ENCODE data around the gene GARRE1. TPM values are rescaled to one million over a fixed set of nuclear protein-coding genes. Genes with fewer than 3 reads are reported as not detected.
"Not testable (repeated sequence)": the region's sequence is repeated elsewhere in the genome, so short reads cannot be mapped to it uniquely, and the experiment has no call there.

Gene GARRE1
- total and polyA plus RNA-seq, 8 donors, result 7.4 to 18.3 (median 11.2) TPM

- ATAC-seq (peak in 2 of 4 donors; percentile 44 to 46), FAIRE-seq (no peak), DNase-seq (no peak)
- Histone ChIP-seq H3K27ac (no peak overlapping the region), H3K4me3 (no peak overlapping the region), H3K36me3 (no peaks in the 10 kb centered on the region), H3K9me3 (no peaks in the 10 kb centered on the region), H3K4me1 (no peaks in the 10 kb centered on the region), H3K27me3 (no peaks in the 10 kb centered on the region)
- intact Hi-C loops (cut with DNase I), result no loop called here
- no peak for TF ChIP-seq CTCF (IDR thresholded peaks at IDR 0.05)
- WGBS, 2 donors, result 63 to 66% methylated on average over 13 of the region's 13 CpGs
These were observed 9.6 kb upstream of the GARRE1 start for GRCh38 chr19:34244611-34245299.

- Histone ChIP-seq H3K27ac (no peak overlapping the region), H3K9me3 (no peaks in the 10 kb centered on the region), H3K4me1 (no peaks in the 10 kb centered on the region), H3K36me3 (no peaks in the 10 kb centered on the region), H3K4me3 (no peak overlapping the region), H3K27me3 (no peaks in the 10 kb centered on the region)
- TF ChIP-seq CTCF (IDR thresholded peaks at IDR 0.05), result no peak
- intact Hi-C loops (cut with DNase I), result no loop called here
- no peak for DNase-seq
- WGBS, 2 donors, result 80 to 81% methylated on average over 4 of the region's 4 CpGs
- FAIRE-seq, result no peak
- no peak for ATAC-seq
These were observed 8.0 kb upstream of the GARRE1 start for GRCh38 chr19:34246340-34246739.

DNA sequence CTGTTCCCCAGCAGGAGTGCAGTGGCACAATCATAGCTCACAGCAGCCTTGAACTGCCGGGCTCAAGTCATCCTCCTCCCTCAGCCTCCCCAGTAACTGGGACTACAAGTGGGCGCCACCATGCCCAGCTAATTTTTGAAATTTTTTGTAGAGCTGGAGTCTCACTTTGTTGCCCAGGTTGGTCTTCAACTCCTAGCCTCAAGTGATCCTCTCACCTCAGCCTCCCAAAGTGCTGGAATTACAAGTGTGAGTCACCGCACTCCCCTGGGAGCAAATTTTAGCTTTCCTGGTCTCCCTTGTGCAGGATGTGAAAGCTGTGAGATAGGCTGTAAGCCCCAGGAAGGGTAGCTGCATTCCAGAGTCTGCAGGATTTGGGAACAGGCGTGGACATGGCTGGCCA is 5.4 kb upstream of the GARRE1 start:
- no peak overlapping the region for H3K27ac ChIP-seq
- H3K4me3 ChIP-seq, result no peak overlapping the region
- ATAC-seq (no peak), DNase-seq (no peak), FAIRE-seq (no peak)
- 91 to 94% methylated on average over 4 of the region's 4 CpGs for WGBS, 2 donors
- TF ChIP-seq CTCF (IDR thresholded peaks at IDR 0.05), result no peak
- no peaks in the 10 kb centered on the region for H3K27me3 ChIP-seq
- H3K4me1 ChIP-seq, result no peaks in the 10 kb centered on the region
- H3K36me3 ChIP-seq, result no peaks in the 10 kb centered on the region
- intact Hi-C loops (cut with DNase I), result no loop called here
- no peaks in the 10 kb centered on the region for H3K9me3 ChIP-seq

DNA sequence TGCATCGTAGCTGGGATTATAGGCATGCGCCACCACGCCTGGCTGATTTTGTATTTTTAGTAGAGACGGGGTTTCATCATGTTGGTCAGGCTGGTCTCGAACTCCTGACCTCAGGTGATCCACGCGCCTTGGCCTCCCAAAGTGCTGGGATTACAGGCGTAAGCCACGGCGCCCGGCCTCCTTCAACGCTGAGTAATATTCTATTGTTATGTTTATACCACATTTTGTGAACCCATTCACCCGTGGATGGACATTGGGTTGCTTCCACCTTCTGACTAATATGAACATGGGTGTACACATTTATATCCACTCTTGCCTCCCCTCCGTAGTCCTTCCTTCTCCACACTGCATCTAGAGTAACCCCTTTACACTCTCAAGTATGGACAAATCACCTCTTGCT is 1.2 kb upstream of the GARRE1 start:
- H3K9me3 ChIP-seq; ATAC-seq; H3K4me3 ChIP-seq; intact Hi-C loops (cut with DNase I); H3K27ac ChIP-seq; DNase-seq; H3K36me3 ChIP-seq; H3K27me3 ChIP-seq; FAIRE-seq: not testable (repeated sequence)
- peaks cover 6 to 16% (median 14%) of the 10 kb centered on the region in 3 donors for H3K4me1 ChIP-seq
- whole genome bisulfite sequencing, 2 donors, result 95% methylated on average over 14 of the region's 14 CpGs

DNA sequence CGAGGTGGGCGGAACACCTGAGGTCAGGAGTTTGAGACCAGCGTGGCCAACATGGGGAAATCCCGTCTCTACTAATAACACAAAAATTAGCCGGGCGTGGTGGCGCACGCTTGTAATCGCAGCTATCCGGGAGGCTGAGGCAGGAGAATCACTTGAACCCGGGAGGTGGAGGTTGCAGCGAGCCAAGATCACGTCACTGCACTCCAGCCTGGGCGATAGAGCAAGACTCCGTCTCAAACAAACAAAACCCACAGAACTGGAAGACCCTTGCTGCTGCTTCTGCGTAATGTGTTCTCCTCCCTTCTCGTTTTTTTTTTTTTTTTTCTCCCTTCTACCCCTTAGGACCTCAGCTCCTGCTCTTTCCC is 691 bp upstream of the GARRE1 start:
- ATAC-seq; H3K9me3 ChIP-seq; intact Hi-C loops (cut with DNase I); DNase-seq; H3K27me3 ChIP-seq; FAIRE-seq; H3K36me3 ChIP-seq: not testable (repeated sequence)
- Histone ChIP-seq H3K4me1 (peaks cover 6 to 16% (median 14%) of the 10 kb centered on the region in 3 donors), H3K4me3 (peak overlapping the region in 3 of 4 donors; percentile 82 to 94 (median 87)), H3K27ac (peak overlapping the region; percentile 89 to 98 (median 96))
- WGBS, 2 donors, result 53% methylated on average over 16 to 17 of the region's 17 CpGs

- WGBS, 2 donors, result 0% methylated on average over 41 to 88 of the region's 88 CpGs
- ATAC-seq (peak; percentile 50 to 74 (median 60)), FAIRE-seq (no peak), DNase-seq (peak; percentile 29 to 80 (median 58))
- no peaks in the 10 kb centered on the region for H3K27me3 ChIP-seq
- intact Hi-C loops (cut with DNase I), result no loop called here
- no peak for TF ChIP-seq CTCF (IDR thresholded peaks at IDR 0.05)
- peak overlapping the region; percentile 81 to 94 (median 84) for H3K4me3 ChIP-seq
- H3K36me3 ChIP-seq, result no peaks in the 10 kb centered on the region
- peaks cover 11 to 16% (median 14%) of the 10 kb centered on the region in 3 donors for H3K4me1 ChIP-seq
- H3K9me3 ChIP-seq, result no peaks in the 10 kb centered on the region
- H3K27ac ChIP-seq, result peak overlapping the region; percentile 65 to 98 (median 82)
These were observed 511 bp downstream of the GARRE1 start for GRCh38 chr19:34254698-34255432.

Measured in pancreas (tissue), 10 donors.